Skeletal muscle satellite cell (primary cell): ENCODE data around the gene REPS2. TPM values are rescaled to one million over a fixed set of nuclear protein-coding genes. Genes with fewer than 3 reads are reported as not detected.

ENCODE experiments used
- H3K27me3 ChIP-seq: 2 replicates; pipeline ENCODE4 v1.7.0; 2013; ENCODE audit warnings: low read length; ENCODE audit not compliant: control insufficient read depth, insufficient read depth
- H3K36me3 ChIP-seq: 2 replicates; pipeline ENCODE4 v1.7.0; 2013; ENCODE audit warnings: mild to moderate bottlenecking, control low read depth, low read length; ENCODE audit not compliant: insufficient read depth
- H3K4me1 ChIP-seq: 2 replicates; pipeline ENCODE4 v1.7.0; 2013; ENCODE audit warnings: low read length; ENCODE audit not compliant: control insufficient read depth, insufficient read depth
- H3K4me2 ChIP-seq: 2 replicates; pipeline ENCODE4 v1.7.0; 2013; ENCODE audit warnings: mild to moderate bottlenecking, low read length
- H3K4me3 ChIP-seq: 2 replicates; pipeline ENCODE4 v1.7.0; 2013; ENCODE audit warnings: low read length
- H3K9ac ChIP-seq: 2 replicates; pipeline ENCODE4 v1.7.0; 2013; ENCODE audit warnings: mild to moderate bottlenecking, low read depth, low read length, moderate library complexity
- H3K9me3 ChIP-seq: replicated peaks from 2 replicates; pipeline ENCODE4 v1.7.0; 2013; ENCODE audit warnings: mild to moderate bottlenecking, control low read depth, low read length
- small RNA-seq: library from RNA; depleted of rRNA; stranded (forward); fragments of <200 nt; gene quantifications from one replicate; pipeline ENCODE3, GENCODE V24; 2012

The REPS2 gene

DNA sequence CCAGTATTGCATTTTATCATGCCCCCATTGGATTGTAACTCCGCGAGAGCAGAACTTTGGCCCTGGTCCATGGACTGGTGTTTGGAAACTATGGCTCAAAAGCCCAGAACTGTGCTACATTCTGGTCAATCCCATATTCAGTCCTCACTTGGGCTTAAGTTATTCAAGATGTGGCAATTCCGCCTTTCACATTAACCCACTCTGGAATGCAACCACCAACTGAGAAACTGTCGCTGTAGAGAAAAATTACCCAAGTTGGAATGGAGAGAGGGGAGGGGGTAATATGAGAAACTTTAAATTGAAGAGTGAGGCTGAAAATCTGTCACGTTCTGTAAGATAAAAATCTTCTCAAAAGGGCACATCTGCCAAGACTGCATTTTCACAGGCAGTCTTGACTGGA lies 239.0 kb downstream of the REPS2 start:
- no peaks in the 10 kb centered on the region for H3K27me3 ChIP-seq

DNA sequence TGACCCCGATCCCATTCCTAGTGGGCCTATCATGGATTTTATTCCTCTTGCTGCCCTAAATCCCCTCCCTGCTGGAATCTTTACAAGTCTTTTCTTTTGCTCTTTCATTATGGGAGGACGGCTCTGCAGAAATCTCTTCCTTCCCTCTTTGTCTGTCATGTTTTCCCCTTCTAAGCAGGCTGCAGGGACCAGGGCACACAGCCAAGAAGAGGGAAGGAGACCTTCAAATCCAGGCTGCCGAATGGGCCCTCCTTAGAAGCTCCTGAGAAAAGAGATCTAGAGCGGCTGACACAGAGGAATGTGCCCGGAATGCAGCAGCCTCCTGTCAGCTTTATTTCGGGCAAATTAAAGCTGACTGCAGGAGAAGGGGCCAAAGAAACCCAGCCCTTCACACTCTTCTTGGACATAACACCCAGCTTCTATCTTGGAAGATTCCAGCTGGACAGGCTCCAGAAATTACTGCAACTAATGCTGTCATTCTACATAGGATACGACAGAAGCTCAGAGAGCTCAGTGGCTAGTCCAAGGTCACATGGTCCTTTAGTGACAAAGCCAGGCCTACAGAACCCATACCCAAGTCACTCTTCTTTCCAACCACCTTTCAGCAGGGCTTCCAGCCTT lies 240.8 kb downstream of the REPS2 start:
- H3K27me3 ChIP-seq: peaks cover 3% of the 10 kb centered on the region
- no peak overlapping the region for H3K9ac ChIP-seq
- no peak overlapping the region for H3K4me2 ChIP-seq
- H3K4me1 ChIP-seq: no peaks in the 10 kb centered on the region
- no peaks in the 10 kb centered on the region for H3K36me3 ChIP-seq
- H3K9me3 ChIP-seq: no peaks in the 10 kb centered on the region
- H3K4me3 ChIP-seq: no peak overlapping the region

More for the DNA sequence above, 239.0 kb downstream of the REPS2 start:
- no peaks in the 10 kb centered on the region for H3K4me1 ChIP-seq
- H3K9me3 ChIP-seq: no peaks in the 10 kb centered on the region
- no peak overlapping the region for H3K4me2 ChIP-seq
- H3K36me3 ChIP-seq: no peaks in the 10 kb centered on the region
- no peak overlapping the region for H3K4me3 ChIP-seq
- H3K9ac ChIP-seq: no peak overlapping the region

DNA sequence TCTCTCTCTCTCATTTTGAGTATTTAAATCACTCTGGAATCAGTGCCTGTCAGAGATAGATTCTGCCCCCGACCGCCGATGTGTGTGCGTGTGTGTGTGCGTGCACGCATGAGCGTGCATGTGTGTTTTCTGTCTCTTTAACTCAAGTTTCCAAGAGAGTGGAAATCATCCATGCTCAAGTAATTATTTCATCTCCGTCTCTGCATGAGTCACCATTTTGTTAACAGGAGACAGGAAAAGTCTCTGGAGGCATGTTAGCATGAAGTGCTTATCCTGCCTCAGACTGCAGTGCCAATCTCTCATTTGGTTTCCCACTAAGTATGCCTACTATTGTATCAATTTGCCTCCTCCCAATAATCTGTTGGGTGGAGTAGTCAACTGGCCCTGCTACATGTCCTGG lies 245.6 kb downstream of the REPS2 start:
- peaks cover 7% of the 10 kb centered on the region for H3K27me3 ChIP-seq
- H3K9ac ChIP-seq: no peak overlapping the region
- no peaks in the 10 kb centered on the region for H3K4me1 ChIP-seq
- no peaks in the 10 kb centered on the region for H3K36me3 ChIP-seq
- H3K9me3 ChIP-seq: no peaks in the 10 kb centered on the region
- H3K4me2 ChIP-seq: no peak overlapping the region
- H3K4me3 ChIP-seq: no peak overlapping the region

Small RNAs within 50 kb of the gene (small RNA-seq; reads per million reads assigned to genes)
- gene RF00019 (not detected), gene RF00190 (not detected)
